RCC 7860 (cell line): ENCODE data around the gene FUZ.

Source experiments
- DNase-seq: peaks from one replicate; pipeline ENCODE4 v3.0.0-alpha.2; 2015; ENCODE audit warnings: low spot score
- FAIRE-seq: peaks from 2 replicates; lab custom pipeline; 2012; peaks lifted over from hg19 to GRCh38; lab: Jason Lieb, UNC

FUZ gene

DNA sequence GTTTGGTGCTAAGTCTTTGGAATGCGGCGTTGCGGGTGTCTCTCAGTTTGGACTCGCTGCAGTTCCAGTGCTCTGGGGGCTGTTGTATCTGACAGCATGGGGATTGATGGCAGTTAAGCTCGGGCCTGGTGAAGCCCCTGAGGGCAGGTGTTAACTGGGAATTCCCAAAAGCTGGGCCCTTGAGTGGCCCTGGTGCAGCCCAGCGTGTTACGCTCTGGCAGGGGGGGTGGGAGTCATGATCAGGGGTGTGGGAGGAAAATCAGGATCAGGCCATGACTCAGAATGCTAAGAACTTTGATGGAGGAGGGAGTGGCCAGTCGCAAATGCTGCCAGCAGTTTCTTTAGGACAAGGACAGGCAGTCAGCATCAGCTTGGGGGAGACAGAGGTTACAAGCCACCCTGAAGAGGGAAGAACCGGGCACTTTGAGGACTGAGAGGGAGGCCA is 26.7 kb downstream of the FUZ start:
- FAIRE-seq (no peak), DNase-seq (no peak)

DNA sequence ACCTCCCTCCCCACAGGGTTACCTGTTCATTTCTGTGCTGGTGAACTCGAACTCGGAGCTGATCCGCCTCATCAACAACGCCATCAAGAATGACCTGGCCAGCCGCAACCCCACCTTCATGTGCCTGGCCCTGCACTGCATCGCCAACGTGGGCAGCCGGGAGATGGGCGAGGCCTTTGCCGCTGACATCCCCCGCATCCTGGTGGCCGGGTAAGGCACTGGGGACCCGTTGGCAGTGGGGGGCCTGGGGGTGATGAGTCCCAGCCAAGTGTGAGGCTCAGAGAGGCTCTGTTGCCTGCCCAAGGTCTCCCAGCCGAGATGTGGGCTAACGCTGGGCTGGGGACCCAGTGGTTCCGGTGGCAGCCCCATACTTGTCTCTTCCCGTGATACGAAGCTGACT is 30.6 kb downstream of the FUZ start:
- DNase-seq (no peak), FAIRE-seq (no peak)

- no peak for FAIRE-seq
Observed at GRCh38 chr19:49781394-49781793, 31.7 kb downstream of the FUZ start.

GRCh38 chr19:49780861-49781260 is 32.2 kb downstream of the FUZ start:
- FAIRE-seq = no peak

More at GRCh38 chr19:49781394-49781793, 31.7 kb downstream of the FUZ start:
- no peak for DNase-seq

GRCh38 chr19:49779731-49780555 is 33.1 kb downstream of the FUZ start:
- DNase-seq = no peak
- no peak for FAIRE-seq

More at GRCh38 chr19:49780861-49781260, 32.2 kb downstream of the FUZ start:
- no peak for DNase-seq

GRCh38 chr19:49776371-49776764 is 36.7 kb downstream of the FUZ start:
- no peak for DNase-seq
- FAIRE-seq = no peak

DNA sequence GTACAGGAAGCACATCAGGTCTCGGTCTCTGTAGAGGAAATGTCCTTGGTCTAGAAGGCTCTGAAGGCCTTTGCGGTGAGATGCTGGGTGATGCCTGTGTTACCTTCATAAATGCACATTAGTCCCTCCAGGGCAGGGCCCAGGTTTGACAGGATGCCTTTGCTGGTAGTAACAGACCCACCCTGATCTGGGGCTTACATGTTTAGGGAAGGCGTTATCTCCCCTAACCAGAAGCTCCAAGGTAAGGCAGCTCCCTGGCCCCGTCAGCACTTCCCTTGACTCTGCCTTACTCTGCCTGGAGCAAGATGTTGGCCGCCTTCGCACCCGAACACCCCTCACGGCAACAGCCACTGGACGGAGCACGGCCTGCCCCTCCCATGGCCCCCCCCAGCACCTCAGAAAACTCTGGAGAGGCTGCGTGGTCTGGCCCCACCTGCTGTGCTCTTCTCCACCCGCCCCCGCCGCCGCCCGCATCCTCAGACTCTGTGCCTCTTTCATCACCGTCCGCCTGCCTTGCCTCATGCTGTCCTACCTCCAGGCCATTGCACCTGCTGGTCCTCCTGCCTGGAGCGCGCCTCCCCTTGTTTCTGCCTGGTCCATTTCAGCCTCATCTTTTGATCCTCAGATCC is 37.2 kb downstream of the FUZ start:
- FAIRE-seq (no peak), DNase-seq (no peak)

DNA sequence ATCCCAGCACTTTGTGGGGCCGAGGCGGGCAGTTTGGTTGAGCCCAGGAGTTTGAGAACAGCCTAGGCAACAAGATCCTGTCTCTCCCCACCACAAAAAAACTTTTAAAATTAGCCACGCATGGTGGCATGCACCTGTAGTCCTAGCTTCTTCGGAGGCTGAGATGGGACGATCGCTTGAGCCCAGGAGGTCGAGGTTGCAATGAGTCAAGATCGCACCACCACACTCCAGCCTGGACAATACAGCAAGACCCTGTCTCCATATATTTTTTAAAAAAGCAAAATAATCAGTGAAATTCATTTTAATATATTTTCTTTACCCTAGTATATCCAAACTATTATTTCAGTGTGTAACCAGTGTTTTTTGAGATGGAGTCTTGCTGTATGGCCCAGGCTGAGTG is 38.1 kb downstream of the FUZ start:
- DNase-seq = no peak

GRCh38 chr19:49773663-49774350 is 39.3 kb downstream of the FUZ start:
- DNase-seq (no peak), FAIRE-seq (no peak)

More for the DNA sequence above, 38.1 kb downstream of the FUZ start:
- FAIRE-seq = no peak

- no peak for FAIRE-seq
- DNase-seq = no peak
Observed at GRCh38 chr19:49772850-49773432, 40.2 kb downstream of the FUZ start.

DNA sequence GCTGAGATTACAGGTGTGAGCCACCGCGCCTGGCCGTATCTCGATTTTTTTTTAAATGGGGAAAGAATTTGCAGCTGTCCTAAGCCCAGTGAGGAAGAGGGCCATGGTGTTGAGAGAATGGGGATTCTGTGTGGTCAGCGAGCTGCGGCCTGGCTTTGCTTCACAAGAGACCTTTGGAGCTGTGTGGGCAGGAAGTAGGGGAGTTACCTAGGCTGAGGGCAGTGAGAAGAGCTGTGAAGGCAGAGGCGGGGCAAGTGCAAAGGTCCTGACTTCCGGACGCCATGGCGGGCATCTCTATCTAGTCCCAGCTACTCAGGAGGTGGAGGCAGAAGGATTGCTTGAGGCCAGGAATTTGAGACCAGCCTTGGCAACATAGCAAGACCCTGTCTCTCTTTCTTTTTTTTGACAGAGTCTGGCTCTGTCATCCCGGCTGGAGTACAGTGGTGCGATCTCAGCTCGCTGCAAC is 41.4 kb downstream of the FUZ start:
- DNase-seq (no peak), FAIRE-seq (no peak)

DNA sequence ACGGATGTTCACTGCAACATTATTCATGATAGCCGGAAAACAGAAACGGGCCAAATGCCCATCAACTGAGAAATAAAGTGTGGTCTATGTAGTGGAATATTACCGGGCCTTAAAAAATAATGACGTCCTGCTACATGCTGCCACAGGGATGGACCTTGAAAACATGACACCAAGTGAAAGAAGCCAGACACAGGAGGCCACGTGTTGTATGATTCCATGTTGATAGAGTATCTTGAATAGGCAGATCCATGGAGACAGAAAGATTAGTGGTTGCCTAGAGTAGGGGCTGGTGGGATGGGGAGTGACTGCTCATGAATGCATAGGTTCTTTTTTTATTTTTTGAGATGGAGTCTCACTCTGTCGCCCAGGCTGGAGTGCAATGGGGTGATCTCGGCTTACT is 42.6 kb downstream of the FUZ start:
- DNase-seq (no peak), FAIRE-seq (no peak)

DNA sequence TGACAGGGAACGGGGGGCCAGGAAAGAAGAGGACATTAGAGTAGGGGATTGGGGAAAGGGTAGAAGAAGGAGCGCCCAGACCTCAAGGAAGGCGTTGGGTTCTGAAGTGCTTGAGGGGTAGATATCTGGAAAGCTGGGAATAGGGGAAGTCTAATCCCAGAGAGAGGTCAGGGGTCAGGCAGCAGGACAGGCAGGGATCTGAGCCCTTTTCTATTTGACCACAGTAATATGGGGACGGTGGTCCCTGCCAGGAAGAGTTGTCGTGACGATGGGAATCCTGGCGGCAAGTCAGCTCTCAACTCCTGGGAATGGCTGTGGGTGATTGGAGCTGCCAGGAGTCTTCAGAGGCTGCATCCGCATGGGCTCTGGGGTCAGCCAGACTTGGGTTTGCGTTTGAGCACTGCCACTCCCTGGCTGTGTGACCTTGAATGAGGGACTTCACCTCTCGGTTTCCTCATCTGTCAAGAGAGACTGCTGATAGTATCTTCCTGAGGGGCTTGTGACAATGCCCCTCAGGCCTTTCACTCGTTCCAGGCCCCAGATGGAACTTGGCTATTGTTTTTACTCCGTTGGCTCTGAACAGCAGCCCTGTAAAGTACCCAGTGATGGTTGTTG is 45.0 kb downstream of the FUZ start:
- DNase-seq (no peak), FAIRE-seq (no peak)

- FAIRE-seq (no peak), DNase-seq (no peak)
Observed at GRCh38 chr19:49767381-49767780, 45.7 kb downstream of the FUZ start.

DNA sequence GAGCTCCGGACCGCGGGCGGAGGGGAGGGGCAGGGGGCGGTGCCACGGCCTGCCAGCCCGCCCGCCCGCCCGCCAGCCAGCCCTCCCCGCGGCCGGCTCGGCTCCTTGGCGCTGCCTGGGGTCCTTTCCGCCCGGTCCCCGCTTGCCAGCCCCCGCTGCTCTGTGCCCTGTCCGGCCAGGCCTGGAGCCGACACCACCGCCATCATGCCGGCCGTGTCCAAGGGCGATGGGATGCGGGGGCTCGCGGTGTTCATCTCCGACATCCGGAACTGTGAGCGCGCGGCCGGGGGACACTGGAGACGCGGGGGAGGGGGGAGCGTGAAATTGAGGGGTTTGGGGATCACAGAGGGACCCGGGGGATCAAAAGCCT is 46.2 kb downstream of the FUZ start, which contains the start of gene AP2A1:
Gene AP2A1, plus strand, starts transcription at position 72 of the 370 bp plus-strand sequence. Its CDS starts 133 bp downstream, at position 205.
- DNase-seq (no peak), FAIRE-seq (no peak)

- peak; percentile 99 for DNase-seq
- FAIRE-seq = peak; percentile 90
Observed at GRCh38 chr19:49766007-49766929, 46.8 kb downstream of the FUZ start.

GRCh38 chr19:49764341-49764740 is 48.8 kb downstream of the FUZ start:
- FAIRE-seq (no peak), DNase-seq (no peak)

GRCh38 chr19:49763230-49763629 is 49.9 kb downstream of the FUZ start, which contains the start of gene TSKS:
Gene TSKS (minus strand): TSS chr19:49763306. CDS start chr19:49763247, 59 bp downstream.
- DNase-seq = no peak
- no peak for FAIRE-seq

GRCh38 chr19:49761625-49762311 is 51.3 kb downstream of the FUZ start:
- DNase-seq = no peak
- FAIRE-seq = no peak
